NAMALWA (cell line): ENCODE results near the gene FAM193A.
"Not testable (repeated sequence)": the region's sequence is repeated elsewhere in the genome, so short reads cannot be mapped to it uniquely, and the experiment has no call there.

Experiments used
- DNase-seq: peaks from one replicate; pipeline ENCODE4 v3.0.0-alpha.2; 2015; ENCODE audit warnings: low spot score

Gene FAM193A

GRCh38 chr4:2691313-2691712 lies 154.9 kb downstream of the FAM193A start:
- DNase-seq, result no peak

- DNase-seq, result no peak
Observed at GRCh38 chr4:2691952-2692435, 155.5 kb downstream of the FAM193A start.

DNA sequence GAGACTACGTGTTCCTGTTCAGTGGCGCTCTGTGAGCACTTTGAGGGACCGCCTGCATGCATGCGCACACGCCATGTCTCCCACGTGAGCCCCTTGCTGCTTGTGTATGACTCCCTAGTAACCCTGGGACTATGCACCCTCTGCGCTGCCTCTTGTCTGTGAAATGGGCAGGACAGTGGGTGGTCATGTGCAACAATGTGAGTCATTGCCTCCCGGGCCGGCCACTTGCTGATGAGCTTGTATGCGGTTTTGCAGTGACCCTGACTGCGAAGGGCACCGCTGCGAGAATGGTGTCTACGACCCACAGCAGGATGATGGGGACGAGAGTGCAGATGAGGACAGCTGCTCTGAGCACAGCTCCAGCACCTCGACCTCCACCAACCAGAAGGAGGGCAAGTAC lies 158.2 kb downstream of the FAM193A start:
- peak; percentile 11 for DNase-seq

- DNase-seq, result peak; percentile 57
Observed at GRCh38 chr4:2695346-2696060, 159.1 kb downstream of the FAM193A start.

DNA sequence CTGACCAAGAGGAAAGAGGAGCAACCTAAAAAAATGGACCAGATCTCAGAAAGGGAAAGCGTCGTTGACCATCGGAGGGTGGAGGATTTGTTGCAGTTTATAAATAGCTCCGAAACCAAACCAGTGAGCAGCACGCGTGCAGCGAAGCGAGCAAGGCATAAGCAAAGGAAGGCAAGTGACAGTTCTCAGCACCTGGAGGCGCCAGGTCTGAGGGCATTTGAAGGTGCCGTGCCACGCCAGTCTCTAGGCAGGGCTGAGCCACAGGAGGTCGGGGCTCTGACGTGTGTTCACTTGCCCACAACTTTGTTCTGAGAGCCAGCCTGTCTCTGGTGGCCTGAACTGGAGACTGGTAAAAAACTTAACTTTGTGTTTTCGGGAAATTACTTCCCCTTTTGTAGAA lies 160.0 kb downstream of the FAM193A start:
- peak; percentile 95 for DNase-seq

DNA sequence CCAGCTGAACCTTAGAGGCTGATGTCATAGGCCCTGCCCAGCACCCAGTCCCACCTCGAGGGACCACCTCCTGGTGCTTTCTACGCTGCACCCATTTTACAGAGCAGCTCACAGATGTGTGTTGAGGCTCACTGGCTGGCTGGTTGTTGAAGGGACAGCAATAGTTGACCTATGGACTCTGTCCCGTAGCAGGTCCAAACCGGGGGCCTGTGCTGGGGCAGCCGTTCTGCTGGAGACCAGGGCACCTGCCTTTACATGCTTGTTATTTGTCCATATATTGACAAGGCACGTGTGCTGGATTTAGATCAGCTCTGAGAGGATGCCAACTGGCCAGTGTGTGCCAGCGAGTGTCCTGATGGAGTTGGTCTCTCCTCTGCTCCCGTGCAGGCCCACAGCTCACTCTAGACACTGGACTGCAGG lies 161.6 kb downstream of the FAM193A start:
- DNase-seq, result no peak

DNA sequence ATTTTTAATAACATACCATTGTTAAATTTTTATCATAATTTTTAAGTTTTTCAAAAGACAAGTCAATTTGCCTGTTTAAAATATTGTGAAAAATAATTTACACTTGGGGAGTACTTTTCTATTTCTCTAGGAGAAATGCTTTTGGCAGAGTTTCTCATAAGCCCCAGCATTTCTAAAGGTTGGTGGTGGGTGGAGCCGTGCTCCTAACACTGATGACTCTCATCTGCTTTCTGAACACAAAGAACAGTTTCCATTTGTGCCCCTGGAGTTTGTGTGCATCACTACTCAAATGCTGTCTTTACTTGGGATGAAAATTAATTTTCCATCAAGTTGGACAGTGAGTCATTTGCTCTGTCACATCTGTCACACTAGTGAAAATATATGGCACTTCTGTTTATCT lies 162.1 kb downstream of the FAM193A start:
- DNase-seq, result no peak

DNA sequence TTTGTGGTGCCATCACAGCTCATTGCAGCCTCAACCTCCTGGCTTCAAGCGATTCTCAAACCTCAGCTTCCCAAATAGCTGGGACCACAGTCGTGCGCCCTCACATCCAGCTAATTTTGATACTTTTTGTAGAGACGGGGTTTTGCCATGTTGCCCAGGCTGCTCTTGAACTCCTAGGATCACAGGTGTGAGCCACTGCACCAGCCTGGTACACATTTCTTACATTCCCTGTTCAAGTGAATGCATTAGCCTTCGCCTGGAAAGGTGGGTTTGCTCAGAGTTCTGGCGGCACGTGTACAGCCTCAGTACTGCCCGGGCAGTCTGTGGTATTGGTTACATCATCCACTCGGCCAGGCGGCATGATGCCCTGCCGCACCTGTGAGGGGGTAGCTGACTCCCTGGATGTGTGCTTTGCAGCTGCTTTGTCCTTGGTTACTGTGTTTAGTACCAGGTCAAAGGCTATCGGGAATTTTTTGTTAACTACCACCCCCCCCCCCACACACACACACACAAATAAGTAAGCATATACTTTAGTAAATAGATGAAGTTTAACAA lies 162.6 kb downstream of the FAM193A start:
- DNase-seq, result no peak

GRCh38 chr4:2699534-2699933 lies 163.1 kb downstream of the FAM193A start:
- no peak for DNase-seq

DNA sequence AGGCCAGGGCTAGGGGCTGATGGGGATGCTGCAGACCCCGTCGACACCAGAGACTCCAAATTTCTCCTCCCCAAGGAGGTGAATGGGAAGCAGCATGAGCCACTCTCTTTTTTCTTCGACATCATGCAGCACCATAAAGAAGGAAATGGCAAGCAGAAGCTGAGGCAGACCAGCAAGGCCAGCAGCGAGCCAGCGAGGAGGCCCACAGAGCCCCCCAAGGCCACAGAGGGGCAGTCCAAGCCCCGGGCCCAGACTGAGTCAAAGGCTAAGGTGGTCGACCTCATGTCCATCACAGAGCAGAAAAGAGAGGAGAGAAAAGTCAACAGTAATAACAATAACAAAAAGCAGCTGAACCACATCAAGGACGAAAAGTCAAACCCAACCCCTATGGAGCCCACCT lies 163.6 kb downstream of the FAM193A start:
- no peak for DNase-seq

- DNase-seq, result no peak
Observed at GRCh38 chr4:2702361-2702760, 165.9 kb downstream of the FAM193A start.

DNA sequence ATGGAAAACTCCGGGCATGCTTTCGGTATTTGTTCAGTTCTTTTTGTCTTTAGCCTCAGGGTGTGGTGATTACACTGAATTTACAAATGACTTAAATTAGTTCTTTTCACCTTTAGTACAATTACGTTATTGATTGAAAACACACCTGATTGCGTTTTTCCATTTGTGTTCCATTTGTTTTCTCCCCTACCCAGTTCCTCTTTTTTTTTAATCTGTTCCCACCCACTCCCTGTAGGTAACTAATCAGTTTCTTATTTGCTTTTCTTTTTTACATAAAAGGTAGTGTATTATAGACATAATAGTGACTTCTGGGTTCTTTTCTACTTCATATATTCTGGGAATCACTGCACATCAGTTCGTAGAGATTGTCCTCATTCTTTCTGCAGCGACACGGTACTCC lies 166.3 kb downstream of the FAM193A start:
- no peak for DNase-seq

GRCh38 chr4:2712261-2712842 lies 175.9 kb downstream of the FAM193A start:
- DNase-seq, result peak; percentile 56

GRCh38 chr4:2713337-2713736 lies 176.9 kb downstream of the FAM193A start:
- DNase-seq, result no peak

GRCh38 chr4:2714061-2714770 lies 177.8 kb downstream of the FAM193A start:
- DNase-seq, result no peak

DNA sequence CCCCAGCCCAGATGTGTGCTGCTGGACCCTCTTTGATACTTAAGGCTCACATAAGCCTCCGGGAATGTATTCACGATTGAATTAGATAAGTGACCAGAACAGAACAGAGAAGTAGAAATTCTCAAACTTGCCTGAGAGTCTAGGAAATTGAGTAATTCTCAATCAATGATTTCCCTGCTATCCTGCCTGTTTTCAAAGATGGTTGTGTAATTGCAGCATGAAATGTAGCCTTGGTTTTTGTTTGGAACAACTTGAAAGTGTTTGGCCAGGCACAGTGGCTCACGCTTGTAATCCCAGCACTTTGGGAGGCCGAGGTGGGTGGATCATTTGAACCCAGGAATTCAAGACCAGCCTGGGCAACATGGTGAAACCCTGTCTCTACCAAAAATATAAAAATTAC lies 178.5 kb downstream of the FAM193A start:
- DNase-seq, result no peak

GRCh38 chr4:2715426-2715825 lies 179.0 kb downstream of the FAM193A start:
- no peak for DNase-seq

DNA sequence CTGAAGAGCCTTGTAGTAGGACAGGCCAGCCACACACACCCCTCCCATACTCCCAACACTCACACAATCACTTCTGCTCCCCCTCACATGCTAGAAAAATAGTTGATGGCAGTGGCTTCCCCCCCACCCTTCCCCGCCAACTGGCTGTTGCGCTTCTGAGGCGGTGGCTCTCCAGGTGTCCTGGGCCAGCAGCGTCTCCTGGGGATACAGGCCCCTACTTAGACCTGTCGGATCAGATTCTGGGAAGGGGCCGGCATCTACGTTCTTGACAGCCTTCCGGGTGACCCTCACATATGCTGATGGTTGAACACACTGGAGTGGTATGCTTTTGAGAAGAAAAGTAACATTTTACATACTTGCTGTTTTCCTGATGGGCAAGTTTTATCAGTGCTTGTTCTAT lies 179.8 kb downstream of the FAM193A start:
- DNase-seq, result no peak

- no peak for DNase-seq
Observed at GRCh38 chr4:2721586-2721985, 185.1 kb downstream of the FAM193A start.

- no peak for DNase-seq
Observed at GRCh38 chr4:2722033-2722432, 185.6 kb downstream of the FAM193A start.

- no peak for DNase-seq
Observed at GRCh38 chr4:2723751-2724150, 187.3 kb downstream of the FAM193A start.

DNA sequence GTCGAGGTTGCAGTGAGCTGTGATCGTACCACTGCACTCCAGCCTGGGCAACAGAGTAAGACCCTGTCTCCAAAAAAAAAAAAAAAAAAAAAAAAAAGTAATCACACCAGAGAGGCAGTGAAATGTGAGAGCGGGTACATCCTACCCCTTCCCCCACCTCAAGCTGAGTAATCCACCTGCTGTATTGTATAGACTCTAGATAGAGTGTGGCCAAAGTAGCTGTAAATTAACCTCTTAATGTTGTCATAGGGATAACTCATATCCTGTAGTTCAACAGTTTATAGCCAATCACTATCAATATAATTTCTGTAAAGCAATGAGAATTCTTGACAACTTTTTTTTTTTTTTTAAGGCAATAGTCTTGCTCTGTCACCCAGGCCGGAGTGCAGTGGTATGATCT lies 188.9 kb downstream of the FAM193A start:
- DNase-seq, result no peak

DNA sequence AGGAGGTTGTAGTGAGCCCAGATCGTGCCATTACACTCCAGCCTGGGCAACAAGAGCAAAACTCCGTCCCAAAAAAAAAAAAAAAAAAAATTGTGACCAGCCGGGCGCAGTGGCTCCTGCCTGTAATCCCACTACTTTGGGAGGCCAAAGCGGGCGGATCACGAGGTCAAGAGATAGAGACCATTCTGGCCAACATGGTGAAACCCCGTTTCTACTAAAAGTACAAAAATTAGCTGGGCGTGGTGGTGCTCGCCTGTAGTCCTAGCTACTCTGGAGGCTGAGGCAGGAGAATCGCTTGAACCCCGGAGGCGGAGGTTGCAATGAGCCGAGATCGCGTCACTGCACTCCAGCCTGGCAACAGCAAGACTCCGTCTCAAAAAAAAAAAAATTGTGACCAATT lies 190.4 kb downstream of the FAM193A start:
- not testable (repeated sequence) for DNase-seq
